SK-N-SH (cell line): ENCODE data around the gene OLFM1. TPM values are rescaled to one million over a fixed set of nuclear protein-coding genes. Genes with fewer than 3 reads are reported as not detected.
A peak's percentile ranks its signal among the peaks of the same experiment; 100 is the strongest.

Experiments used
- CTCF ChIA-PET: fragments of 300-600, 350-600 bp; formaldehyde crosslinking; extraction: SDS; loops from one replicate; lab custom pipeline; 2021; lab: Yijun Ruan, JAX
- POLR2A ChIA-PET: fragments of 350-600 bp; sonication (Branson Sonifier 250); formaldehyde crosslinking; extraction: SDS; loops from one replicate; lab custom pipeline; 2020; ENCODE audit warnings: antibody characterized with exemption, inconsistent platforms; lab: Yijun Ruan, JAX
- DNase-seq: peaks from one replicate; pipeline ENCODE4 v3.0.0; 2012
- H2AFZ ChIP-seq: fragments of 200-600 bp; sonication (generic); 2 replicates; pipeline ENCODE4 v1.8.1; 2016; ENCODE audit warnings: antibody characterized with exemption, mild to moderate bottlenecking, low read depth
- H3F3A ChIP-seq: fragments of 200-600 bp; sonication (generic); replicated peaks from 2 replicates; pipeline ENCODE3; 2016; ENCODE audit warnings: antibody characterized with exemption, mild to moderate bottlenecking; ENCODE audit not compliant: insufficient read depth
- H3K27ac ChIP-seq, 2 experiments: fragments of 200-500 bp in 1 of 2; fragments of 200-600 bp in 1 of 2; sonication (Bioruptor generic) in 1 of 2; sonication (generic), shearing (Covaris generic) in 1 of 2; 2 replicates each; pipeline versions ENCODE4 v1.5.1 to v1.6.1; 2014 to 2016; ENCODE audit warnings: low read depth in 2 of 2, inconsistent platforms in 1 of 2, low read length in 1 of 2, mild to moderate bottlenecking in 1 of 2, mixed read lengths in 1 of 2
- H3K27me3 ChIP-seq: fragments of 200-600 bp; sonication (generic), shearing (Covaris generic); 2 replicates; pipeline ENCODE4 v1.6.1; 2016; ENCODE audit warnings: mixed run types; ENCODE audit not compliant: insufficient read depth
- H3K36me3 ChIP-seq, 2 experiments: fragments of 200-500 bp in 1 of 2; fragments of 200-600 bp in 1 of 2; sonication (Bioruptor generic) in 1 of 2; sonication (generic) in 1 of 2; replicated peaks in 1 of 2; 2 replicates each; pipeline versions ENCODE3 to v1.5.1; 2014 to 2016; ENCODE audit warnings: low read length in 1 of 2, mild to moderate bottlenecking in 1 of 2; ENCODE audit not compliant: insufficient read depth in 2 of 2, control insufficient read depth in 1 of 2
- H3K4me1 ChIP-seq, 2 experiments: fragments of 200-500 bp in 1 of 2; fragments of 200-600 bp in 1 of 2; sonication (Bioruptor generic) in 1 of 2; sonication (generic), shearing (Covaris generic) in 1 of 2; 2 replicates each; pipeline versions ENCODE4 v1.5.1 to v1.6.1; 2014 to 2016; ENCODE audit warnings: low read depth in 1 of 2, low read length in 1 of 2, mixed run types in 1 of 2; ENCODE audit not compliant: insufficient read depth in 2 of 2, control insufficient read depth in 1 of 2
- H3K4me2 ChIP-seq: fragments of 200-600 bp; sonication (generic), shearing (Covaris generic); 2 replicates; pipeline ENCODE4 v1.6.1; 2017; ENCODE audit warnings: mixed run types
- H3K4me3 ChIP-seq, 2 experiments: fragments of 200-500 bp in 1 of 2; fragments of 200-600 bp in 1 of 2; sonication (Bioruptor generic) in 1 of 2; sonication (generic), shearing (Covaris generic) in 1 of 2; 2 replicates each; pipeline versions ENCODE4 v1.5.1 to v1.8.1; 2014 to 2016; ENCODE audit warnings: low read depth in 2 of 2, inconsistent platforms in 1 of 2, low read length in 1 of 2, mild to moderate bottlenecking in 1 of 2, mixed read lengths in 1 of 2, moderate library complexity in 1 of 2
- H3K79me2 ChIP-seq: fragments of 200-600 bp; sonication (generic); 2 replicates; pipeline ENCODE4 v1.8.1; 2017; ENCODE audit warnings: mild to moderate bottlenecking; ENCODE audit not compliant: insufficient read depth
- H3K9ac ChIP-seq: fragments of 200-600 bp; sonication (generic); 2 replicates; pipeline ENCODE4 v1.6.1; 2017; ENCODE audit warnings: mixed run types
- H3K9me2 ChIP-seq: fragments of 200-600 bp; sonication (generic); 2 replicates; pipeline ENCODE4 v1.6.1; 2017; ENCODE audit warnings: mixed run types
- H3K9me3 ChIP-seq: fragments of 200-600 bp; sonication (generic); 2 replicates; pipeline ENCODE4 v1.6.1; 2017; ENCODE audit warnings: mixed run types, mild to moderate bottlenecking, moderate library complexity
- H4K20me1 ChIP-seq: fragments of 200-600 bp; sonication (generic); 2 replicates; pipeline ENCODE4 v1.6.1; 2017; ENCODE audit warnings: mild to moderate bottlenecking, mixed run types; ENCODE audit not compliant: insufficient read depth
- EP300 ChIP-seq, 2 experiments: IDR thresholded peaks; 2 replicates each; pipeline versions ENCODE4 v1.4.0 to v1.6.1; 2012; ENCODE audit warnings: borderline replicate concordance in 1 of 2, low read depth in 1 of 2, low read length in 1 of 2
- FOXJ3 ChIP-seq: sonication (generic); formaldehyde crosslinking; IDR thresholded peaks from 2 replicates; pipeline ENCODE4 v1.5.1; 2020; ENCODE audit warnings: mild to moderate bottlenecking, missing genetic modification reagents
- FOXM1 ChIP-seq: IDR thresholded peaks from 2 replicates; pipeline ENCODE4 v1.4.0; 2012; ENCODE audit warnings: low read depth, mild to moderate bottlenecking
- MXI1 ChIP-seq: IDR thresholded peaks from 2 replicates; pipeline ENCODE4 v1.6.1; 2012; ENCODE audit warnings: mild to moderate bottlenecking, low read depth, low read length, improper control_type of control experiment
- RFX5 ChIP-seq: IDR thresholded peaks from 2 replicates; pipeline ENCODE4 v1.6.1; 2012; ENCODE audit warnings: mild to moderate bottlenecking, improper control_type of control experiment, low read length
- SMC3 ChIP-seq: IDR thresholded peaks from 2 replicates; pipeline ENCODE4 v1.6.1; 2012; ENCODE audit warnings: low read depth, low read length, improper control_type of control experiment
- TAF1 ChIP-seq: IDR thresholded peaks from 2 replicates; pipeline ENCODE4 v1.6.1; 2012; ENCODE audit warnings: low read depth, mild to moderate bottlenecking, low read length, moderate library complexity, borderline replicate concordance
- YY1 ChIP-seq: IDR thresholded peaks from 2 replicates; pipeline ENCODE4 v1.4.0; 2012; ENCODE audit warnings: low read depth, mild to moderate bottlenecking
- WGBS: methylation state at CpG from one replicate; pipeline ENCODE4 v1.1.6; 2017; ENCODE audit warnings: low lambda C conversion rate; 5-methylcytosine and 5-hydroxymethylcytosine counted together
- polyA plus RNA-seq, 3 experiments: library from polyadenylated mRNA; depleted of rRNA; stranded (reverse); fragments of >200 nt; gene quantifications; 2 replicates each; pipeline ENCODE4 v1.2.3, GENCODE V29; 2012
- TF ChIP-seq, protein P1 (sequence below): IDR thresholded peaks from 2 replicates; pipeline ENCODE4; 2012
- TF ChIP-seq, protein P2 (sequence below): IDR thresholded peaks from 2 replicates; pipeline ENCODE4 v1.6.1; 2012; ENCODE audit warnings: mild to moderate bottlenecking, low read depth, low read length, moderate library complexity

OLFM1 gene
- polyA plus RNA-seq, 1 of the 3 experiments (the other 2 are of a cell fraction) = 15.9 TPM

DNA sequence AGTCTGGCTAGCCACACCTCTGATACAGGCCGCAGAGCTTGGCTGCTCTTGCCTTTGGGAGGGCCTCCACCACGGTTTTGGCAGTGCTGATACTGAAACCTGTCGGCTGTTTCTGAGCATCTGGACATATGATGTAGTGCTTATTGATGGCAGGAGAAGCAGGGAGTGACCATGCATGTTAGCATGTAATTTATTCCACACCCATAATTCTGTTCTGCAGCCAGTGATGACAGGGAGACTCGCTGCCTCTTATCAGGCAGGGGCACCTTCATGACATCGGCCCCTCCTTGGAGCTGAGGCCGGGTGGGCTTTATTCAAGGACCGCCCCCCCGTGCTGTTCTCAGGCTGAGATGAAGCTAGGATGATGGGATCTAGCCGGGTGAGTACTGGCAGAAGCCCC lies 49.0 kb downstream of the OLFM1 start (continued):
- no peak for TF ChIP-seq TAF1
- no peak for TF ChIP-seq YY1
- TF ChIP-seq, protein P1, sequence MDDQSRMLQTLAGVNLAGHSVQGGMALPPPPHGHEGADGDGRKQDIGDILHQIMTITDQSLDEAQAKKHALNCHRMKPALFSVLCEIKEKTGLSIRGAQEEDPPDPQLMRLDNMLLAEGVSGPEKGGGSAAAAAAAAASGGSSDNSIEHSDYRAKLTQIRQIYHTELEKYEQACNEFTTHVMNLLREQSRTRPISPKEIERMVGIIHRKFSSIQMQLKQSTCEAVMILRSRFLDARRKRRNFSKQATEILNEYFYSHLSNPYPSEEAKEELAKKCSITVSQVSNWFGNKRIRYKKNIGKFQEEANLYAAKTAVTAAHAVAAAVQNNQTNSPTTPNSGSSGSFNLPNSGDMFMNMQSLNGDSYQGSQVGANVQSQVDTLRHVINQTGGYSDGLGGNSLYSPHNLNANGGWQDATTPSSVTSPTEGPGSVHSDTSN = no peak
- TF ChIP-seq FOXM1 = no peak
- TF ChIP-seq RFX5 = no peak

DNA sequence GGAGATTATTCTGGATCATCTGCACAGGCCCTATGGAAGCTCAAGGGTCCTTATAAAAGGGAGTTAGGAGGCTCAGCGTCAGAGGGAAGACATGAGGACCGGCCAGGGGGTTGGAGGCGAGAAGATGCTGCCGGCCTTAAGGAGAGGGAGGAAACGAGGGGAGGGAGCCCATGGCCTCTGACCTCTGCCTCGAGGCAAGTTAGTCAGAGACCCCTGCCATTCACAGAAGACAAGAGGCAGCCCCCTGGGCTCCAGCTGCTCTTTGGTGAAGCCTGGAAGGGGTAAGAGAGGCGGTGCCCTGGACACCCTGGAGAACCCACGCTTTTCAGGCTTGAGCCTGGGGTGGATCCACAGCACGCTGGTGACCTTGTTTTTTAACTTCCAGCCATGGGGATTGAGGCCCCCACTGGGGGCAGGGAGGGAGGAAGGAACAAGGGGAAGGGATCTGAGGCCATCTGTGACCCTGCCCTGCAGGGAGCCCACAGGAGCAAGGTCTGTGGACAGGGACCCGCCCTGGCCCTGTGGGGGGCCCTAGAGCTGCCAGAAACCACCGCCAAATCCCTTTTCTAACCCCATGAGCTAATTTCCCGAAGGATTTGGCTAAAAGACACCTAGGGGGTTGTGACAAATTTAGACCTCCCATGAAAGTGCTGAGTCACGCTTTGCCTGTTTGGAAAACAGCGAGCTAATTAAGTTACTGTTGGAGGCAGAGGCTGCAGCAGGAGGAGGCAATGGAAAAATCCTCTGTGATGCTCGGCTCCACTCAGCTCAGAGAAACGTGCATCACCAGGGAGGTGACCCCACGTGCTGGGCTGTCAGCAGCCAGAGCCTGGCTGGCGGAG lies 49.7 kb downstream of the OLFM1 start:
- Histone ChIP-seq H3K79me2 (no peaks in the 10 kb centered on the region), H3K27me3 (no peaks in the 10 kb centered on the region), H2AFZ (no peak overlapping the region), H3K4me2 (no peak overlapping the region), H3K9me2 (no peaks in the 10 kb centered on the region), H3F3A (no peaks in the 10 kb centered on the region), H4K20me1 (no peaks in the 10 kb centered on the region), H3K4me1 (peaks cover 0 to 27% of the 10 kb centered on the region in 2 experiments; a peak in 3 of 4 replicates), H3K27ac (peak overlapping the region in 1 of 2 experiments; percentile 84; a peak in 2 of 4 replicates), H3K36me3 (no peaks in the 10 kb centered on the region), H3K4me3 (no peak overlapping the region), H3K9ac (no peak overlapping the region), H3K9me3 (no peaks in the 10 kb centered on the region)
- CTCF ChIA-PET = interaction anchor here (0.7 to 1.3 kb wide), 6 partner anchors 9 to 206 kb away, joined by 3 to 4 read pairs (median 3); no protein-coding TSS in a partner anchor
- peak; percentile 58 for DNase-seq
- TF ChIP-seq FOXJ3 (0 out of 2 replicates have a peak, but pooled peaks have one; percentile 4), SMC3 (no peak), MXI1 (peak; percentile 86; the same call in 1 of the 2 replicates), EP300 (IDR thresholded peaks at IDR 0.05; ENCODE audit: borderline replicate concordance in 1 of 2, low read depth in 1 of 2, low read length in 1 of 2) (no peak)
- TF ChIP-seq, protein P2, sequence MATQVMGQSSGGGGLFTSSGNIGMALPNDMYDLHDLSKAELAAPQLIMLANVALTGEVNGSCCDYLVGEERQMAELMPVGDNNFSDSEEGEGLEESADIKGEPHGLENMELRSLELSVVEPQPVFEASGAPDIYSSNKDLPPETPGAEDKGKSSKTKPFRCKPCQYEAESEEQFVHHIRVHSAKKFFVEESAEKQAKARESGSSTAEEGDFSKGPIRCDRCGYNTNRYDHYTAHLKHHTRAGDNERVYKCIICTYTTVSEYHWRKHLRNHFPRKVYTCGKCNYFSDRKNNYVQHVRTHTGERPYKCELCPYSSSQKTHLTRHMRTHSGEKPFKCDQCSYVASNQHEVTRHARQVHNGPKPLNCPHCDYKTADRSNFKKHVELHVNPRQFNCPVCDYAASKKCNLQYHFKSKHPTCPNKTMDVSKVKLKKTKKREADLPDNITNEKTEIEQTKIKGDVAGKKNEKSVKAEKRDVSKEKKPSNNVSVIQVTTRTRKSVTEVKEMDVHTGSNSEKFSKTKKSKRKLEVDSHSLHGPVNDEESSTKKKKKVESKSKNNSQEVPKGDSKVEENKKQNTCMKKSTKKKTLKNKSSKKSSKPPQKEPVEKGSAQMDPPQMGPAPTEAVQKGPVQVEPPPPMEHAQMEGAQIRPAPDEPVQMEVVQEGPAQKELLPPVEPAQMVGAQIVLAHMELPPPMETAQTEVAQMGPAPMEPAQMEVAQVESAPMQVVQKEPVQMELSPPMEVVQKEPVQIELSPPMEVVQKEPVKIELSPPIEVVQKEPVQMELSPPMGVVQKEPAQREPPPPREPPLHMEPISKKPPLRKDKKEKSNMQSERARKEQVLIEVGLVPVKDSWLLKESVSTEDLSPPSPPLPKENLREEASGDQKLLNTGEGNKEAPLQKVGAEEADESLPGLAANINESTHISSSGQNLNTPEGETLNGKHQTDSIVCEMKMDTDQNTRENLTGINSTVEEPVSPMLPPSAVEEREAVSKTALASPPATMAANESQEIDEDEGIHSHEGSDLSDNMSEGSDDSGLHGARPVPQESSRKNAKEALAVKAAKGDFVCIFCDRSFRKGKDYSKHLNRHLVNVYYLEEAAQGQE = no peak
- POLR2A ChIA-PET = interaction anchor here (1.3 to 1.7 kb wide), 2 partner anchors 10 to 20 kb away, joined by 3 to 6 read pairs; no protein-coding TSS in a partner anchor
- WGBS = 33% methylated on average over 16 of the region's 18 CpGs
